ENCODE results near the gene CAV2.

GRCh38 chr7:116524221-116524608 lies 24.7 kb downstream of the CAV2 start:
- TF ChIP-seq CTCF (conservative IDR thresholded peaks at IDR 0.05 in 1 of 2, IDR thresholded peaks at IDR 0.05 in 1 of 2; ENCODE audit: extremely low read depth in 1 of 2, insufficient read depth in 1 of 2, low read depth in 1 of 2, low read length in 2 of 2): no peak
- no peak for TF ChIP-seq EZH2 (IDR thresholded peaks at IDR 0.05; ENCODE audit: borderline replicate concordance, low read length)
